HepG2 (cell line): ENCODE data around the gene TRMT6. TPM values are rescaled to one million over a fixed set of nuclear protein-coding genes. Genes with fewer than 3 reads are reported as not detected.
A peak's percentile ranks its signal among the peaks of the same experiment; 100 is the strongest.

Source experiments
- ATAD3A ChIP-seq: sonication (generic); formaldehyde crosslinking; IDR thresholded peaks from 2 replicates; pipeline ENCODE4 v1.4.0; 2020; ENCODE audit warnings: missing genetic modification reagents
- CBX5 ChIP-seq: sonication (generic); formaldehyde crosslinking; IDR thresholded peaks from 2 replicates; pipeline ENCODE4 v1.4.0; 2020; ENCODE audit warnings: missing genetic modification reagents, borderline replicate concordance
- CHD2 ChIP-seq: IDR thresholded peaks from 2 replicates; pipeline ENCODE4 v1.6.1; 2011; ENCODE audit warnings: low read depth, low read length, improper control_type of control experiment
- HES4 ChIP-seq: sonication (generic); formaldehyde crosslinking; IDR thresholded peaks from 2 replicates; pipeline ENCODE4 v1.9.0; 2021; ENCODE audit warnings: mild to moderate bottlenecking, missing genetic modification reagents, borderline replicate concordance
- HOXA3 ChIP-seq: sonication (generic); formaldehyde crosslinking; IDR thresholded peaks from 2 replicates; pipeline ENCODE4 v1.5.0; 2020; ENCODE audit warnings: missing genetic modification reagents
- MAFG ChIP-seq: sonication (generic); formaldehyde crosslinking; IDR thresholded peaks from 2 replicates; pipeline ENCODE4 v1.5.1; 2020; ENCODE audit warnings: mild to moderate bottlenecking, missing genetic modification reagents
- NKX3-1 ChIP-seq: sonication (generic); formaldehyde crosslinking; IDR thresholded peaks from 2 replicates; pipeline ENCODE4 v1.5.0; 2020; ENCODE audit warnings: missing genetic modification reagents
- ZFAT ChIP-seq: sonication (generic); formaldehyde crosslinking; conservative IDR thresholded peaks from 2 replicates; pipeline ENCODE4 v1.8.1; 2023; ENCODE audit warnings: missing genetic modification reagents, inconsistent platforms
- ZFP1 ChIP-seq: IDR thresholded peaks from 2 replicates; pipeline ENCODE4 v1.6.1; 2016
- ZKSCAN8 ChIP-seq: IDR thresholded peaks from 2 replicates; pipeline ENCODE4 v1.6.1; 2016; ENCODE audit warnings: borderline replicate concordance, missing genetic modification reagents, missing compliant biosample characterization
- ZNF354B ChIP-seq: sonication (generic); formaldehyde crosslinking; IDR thresholded peaks from 2 replicates; pipeline ENCODE4 v1.8.0; 2022; ENCODE audit warnings: mild to moderate bottlenecking, missing genetic modification reagents
- ZNF430 ChIP-seq: sonication (generic); formaldehyde crosslinking; IDR thresholded peaks from 2 replicates; pipeline ENCODE4 v1.9.0; 2021; ENCODE audit warnings: mild to moderate bottlenecking, missing genetic modification reagents
- ZNF781 ChIP-seq: sonication (generic); formaldehyde crosslinking; IDR thresholded peaks from 2 replicates; pipeline ENCODE4 v1.5.1; 2020; ENCODE audit warnings: borderline replicate concordance, mild to moderate bottlenecking, missing genetic modification reagents; ENCODE audit errors: not compliant biosample characterization
- ZNF841 ChIP-seq: sonication (generic); formaldehyde crosslinking; IDR thresholded peaks from 2 replicates; pipeline ENCODE4 v1.8.1; 2023; ENCODE audit warnings: missing genetic modification reagents, borderline replicate concordance
- polyA plus RNA-seq, 8 experiments: library from polyadenylated mRNA; depleted of rRNA in 3 of 8; stranded (reverse) in 7 of 8; unstranded in 1 of 8; fragments of >200 nt; fragmentation: Illumina TruSeq in 4 of 8; extraction: Trizol in 4 of 8; gene quantifications; 2 replicates each; pipeline versions ENCODE4 v1.2.1 to v1.2.3, GENCODE V29; 2011 to 2016; ENCODE audit warnings: low read depth in 4 of 8, missing spikeins in 1 of 8, mixed read lengths in 1 of 8; ENCODE audit not compliant: insufficient read depth in 1 of 8
- total RNA-seq, 5 experiments: library from RNA; depleted of rRNA; stranded (reverse); fragments of >200 nt; fragmentation: Illumina TruSeq; extraction: Trizol; gene quantifications; 2 replicates each; pipeline ENCODE4 v1.2.3, GENCODE V29; 2016; ENCODE audit warnings: low read depth in 1 of 5
- TF ChIP-seq, protein P1 (sequence below): sonication (generic); formaldehyde crosslinking; IDR thresholded peaks from 2 replicates; pipeline ENCODE4 v1.5.1; 2020; ENCODE audit warnings: mild to moderate bottlenecking, missing genetic modification reagents, borderline replicate concordance
- TF ChIP-seq, protein P2 (sequence below): sonication (generic); formaldehyde crosslinking; IDR thresholded peaks from 2 replicates; pipeline ENCODE4 v1.9.0; 2021; ENCODE audit warnings: mild to moderate bottlenecking, missing genetic modification reagents
- TF ChIP-seq, protein P3 (sequence below): sonication (generic); formaldehyde crosslinking; IDR thresholded peaks from 2 replicates; pipeline ENCODE4 v1.4.0; 2020; ENCODE audit warnings: mild to moderate bottlenecking, missing genetic modification reagents

The TRMT6 gene
- total and polyA plus RNA-seq, 2 of the 13 experiments (the other 11 are each of a cell fraction or from before 2014, with no cell fraction given) = 10.5 to 37.8 TPM

DNA sequence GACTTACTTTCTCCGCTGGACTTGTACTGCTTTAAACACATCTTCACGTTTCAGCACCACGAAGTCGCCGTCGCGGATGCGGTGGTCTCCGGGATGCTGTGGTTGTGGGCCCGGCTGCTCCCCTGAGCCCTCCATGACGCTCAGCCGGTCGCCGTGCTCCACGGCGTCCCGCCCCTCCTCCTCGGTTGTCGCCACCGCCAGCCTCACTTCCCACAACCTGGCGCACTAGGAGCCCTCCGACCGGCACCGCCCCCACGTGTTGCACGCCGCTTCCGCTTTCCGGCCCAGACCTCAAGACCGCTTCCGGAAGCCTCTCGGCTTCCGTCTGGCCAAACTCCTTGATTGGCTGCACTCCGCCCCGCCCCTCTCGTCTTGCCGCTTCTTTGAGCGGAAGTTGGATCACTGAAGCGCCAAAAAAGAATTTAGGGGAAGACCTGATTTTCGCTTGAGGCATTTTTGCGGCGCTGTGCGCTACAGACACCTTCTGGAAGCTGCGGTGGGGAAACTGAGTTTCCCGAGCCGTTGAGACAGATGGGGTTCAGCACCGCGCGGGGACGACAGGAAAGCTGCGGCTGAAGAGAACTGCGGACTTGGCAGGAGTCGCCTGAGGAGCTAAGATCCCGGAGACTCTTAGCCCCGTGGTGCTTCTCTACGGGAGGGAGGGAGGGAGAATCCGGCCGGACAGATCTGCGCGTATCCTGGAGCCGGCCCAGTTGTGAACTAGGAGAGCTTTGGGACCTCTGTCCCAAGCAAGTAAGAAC lies at the start of gene TRMT6, which contains the start of gene MCM8 (continued):
- TF ChIP-seq, protein P1, sequence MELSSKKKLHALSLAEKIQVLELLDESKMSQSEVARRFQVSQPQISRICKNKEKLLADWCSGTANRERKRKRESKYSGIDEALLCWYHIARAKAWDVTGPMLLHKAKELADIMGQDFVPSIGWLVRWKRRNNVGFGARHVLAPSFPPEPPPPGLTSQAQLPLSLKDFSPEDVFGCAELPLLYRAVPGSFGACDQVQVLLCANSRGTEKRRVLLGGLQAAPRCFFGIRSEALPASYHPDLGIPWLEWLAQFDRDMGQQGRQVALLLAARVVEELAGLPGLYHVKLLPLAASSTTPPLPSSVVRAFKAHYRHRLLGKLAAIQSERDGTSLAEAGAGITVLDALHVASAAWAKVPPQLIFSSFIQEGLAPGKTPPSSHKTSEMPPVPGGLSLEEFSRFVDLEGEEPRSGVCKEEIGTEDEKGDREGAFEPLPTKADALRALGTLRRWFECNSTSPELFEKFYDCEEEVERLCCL (CRISPR knock-in tag) = no peak
- TF ChIP-seq ZNF430 (CRISPR knock-in tag) (peak; percentile 99), ZNF354B (CRISPR knock-in tag) (no peak), CBX5 (CRISPR knock-in tag) (peak; percentile 95), ZFP1 (peak; percentile 94), MAFG (CRISPR knock-in tag) (no peak), ZKSCAN8 (CRISPR knock-in tag) (peak; percentile 92; the same call in 1 of the 2 replicates), ZNF841 (CRISPR knock-in tag) (no peak), ZNF781 (CRISPR knock-in tag) (peak; percentile 43), ATAD3A (CRISPR knock-in tag) (no peak), HOXA3 (peak; percentile 97), HES4 (CRISPR knock-in tag) (peak; percentile 75; the same call in 1 of the 2 replicates), CHD2 (peak; percentile 38; the same call in 1 of the 2 replicates), ZFAT (0 out of 2 replicates have a peak, but pooled peaks have one; percentile 31), NKX3-1 (CRISPR knock-in tag) (peak; percentile 80; the same call in 1 of the 2 replicates)
- TF ChIP-seq, protein P2, sequence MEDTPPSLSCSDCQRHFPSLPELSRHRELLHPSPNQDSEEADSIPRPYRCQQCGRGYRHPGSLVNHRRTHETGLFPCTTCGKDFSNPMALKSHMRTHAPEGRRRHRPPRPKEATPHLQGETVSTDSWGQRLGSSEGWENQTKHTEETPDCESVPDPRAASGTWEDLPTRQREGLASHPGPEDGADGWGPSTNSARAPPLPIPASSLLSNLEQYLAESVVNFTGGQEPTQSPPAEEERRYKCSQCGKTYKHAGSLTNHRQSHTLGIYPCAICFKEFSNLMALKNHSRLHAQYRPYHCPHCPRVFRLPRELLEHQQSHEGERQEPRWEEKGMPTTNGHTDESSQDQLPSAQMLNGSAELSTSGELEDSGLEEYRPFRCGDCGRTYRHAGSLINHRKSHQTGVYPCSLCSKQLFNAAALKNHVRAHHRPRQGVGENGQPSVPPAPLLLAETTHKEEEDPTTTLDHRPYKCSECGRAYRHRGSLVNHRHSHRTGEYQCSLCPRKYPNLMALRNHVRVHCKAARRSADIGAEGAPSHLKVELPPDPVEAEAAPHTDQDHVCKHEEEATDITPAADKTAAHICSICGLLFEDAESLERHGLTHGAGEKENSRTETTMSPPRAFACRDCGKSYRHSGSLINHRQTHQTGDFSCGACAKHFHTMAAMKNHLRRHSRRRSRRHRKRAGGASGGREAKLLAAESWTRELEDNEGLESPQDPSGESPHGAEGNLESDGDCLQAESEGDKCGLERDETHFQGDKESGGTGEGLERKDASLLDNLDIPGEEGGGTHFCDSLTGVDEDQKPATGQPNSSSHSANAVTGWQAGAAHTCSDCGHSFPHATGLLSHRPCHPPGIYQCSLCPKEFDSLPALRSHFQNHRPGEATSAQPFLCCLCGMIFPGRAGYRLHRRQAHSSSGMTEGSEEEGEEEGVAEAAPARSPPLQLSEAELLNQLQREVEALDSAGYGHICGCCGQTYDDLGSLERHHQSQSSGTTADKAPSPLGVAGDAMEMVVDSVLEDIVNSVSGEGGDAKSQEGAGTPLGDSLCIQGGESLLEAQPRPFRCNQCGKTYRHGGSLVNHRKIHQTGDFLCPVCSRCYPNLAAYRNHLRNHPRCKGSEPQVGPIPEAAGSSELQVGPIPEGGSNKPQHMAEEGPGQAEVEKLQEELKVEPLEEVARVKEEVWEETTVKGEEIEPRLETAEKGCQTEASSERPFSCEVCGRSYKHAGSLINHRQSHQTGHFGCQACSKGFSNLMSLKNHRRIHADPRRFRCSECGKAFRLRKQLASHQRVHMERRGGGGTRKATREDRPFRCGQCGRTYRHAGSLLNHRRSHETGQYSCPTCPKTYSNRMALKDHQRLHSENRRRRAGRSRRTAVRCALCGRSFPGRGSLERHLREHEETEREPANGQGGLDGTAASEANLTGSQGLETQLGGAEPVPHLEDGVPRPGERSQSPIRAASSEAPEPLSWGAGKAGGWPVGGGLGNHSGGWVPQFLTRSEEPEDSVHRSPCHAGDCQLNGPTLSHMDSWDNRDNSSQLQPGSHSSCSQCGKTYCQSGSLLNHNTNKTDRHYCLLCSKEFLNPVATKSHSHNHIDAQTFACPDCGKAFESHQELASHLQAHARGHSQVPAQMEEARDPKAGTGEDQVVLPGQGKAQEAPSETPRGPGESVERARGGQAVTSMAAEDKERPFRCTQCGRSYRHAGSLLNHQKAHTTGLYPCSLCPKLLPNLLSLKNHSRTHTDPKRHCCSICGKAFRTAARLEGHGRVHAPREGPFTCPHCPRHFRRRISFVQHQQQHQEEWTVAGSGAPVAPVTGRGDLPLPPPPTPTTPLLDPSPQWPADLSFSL (CRISPR knock-in tag) = 0 out of 2 replicates have a peak, but pooled peaks have one; percentile 33
- TF ChIP-seq, protein P3, sequence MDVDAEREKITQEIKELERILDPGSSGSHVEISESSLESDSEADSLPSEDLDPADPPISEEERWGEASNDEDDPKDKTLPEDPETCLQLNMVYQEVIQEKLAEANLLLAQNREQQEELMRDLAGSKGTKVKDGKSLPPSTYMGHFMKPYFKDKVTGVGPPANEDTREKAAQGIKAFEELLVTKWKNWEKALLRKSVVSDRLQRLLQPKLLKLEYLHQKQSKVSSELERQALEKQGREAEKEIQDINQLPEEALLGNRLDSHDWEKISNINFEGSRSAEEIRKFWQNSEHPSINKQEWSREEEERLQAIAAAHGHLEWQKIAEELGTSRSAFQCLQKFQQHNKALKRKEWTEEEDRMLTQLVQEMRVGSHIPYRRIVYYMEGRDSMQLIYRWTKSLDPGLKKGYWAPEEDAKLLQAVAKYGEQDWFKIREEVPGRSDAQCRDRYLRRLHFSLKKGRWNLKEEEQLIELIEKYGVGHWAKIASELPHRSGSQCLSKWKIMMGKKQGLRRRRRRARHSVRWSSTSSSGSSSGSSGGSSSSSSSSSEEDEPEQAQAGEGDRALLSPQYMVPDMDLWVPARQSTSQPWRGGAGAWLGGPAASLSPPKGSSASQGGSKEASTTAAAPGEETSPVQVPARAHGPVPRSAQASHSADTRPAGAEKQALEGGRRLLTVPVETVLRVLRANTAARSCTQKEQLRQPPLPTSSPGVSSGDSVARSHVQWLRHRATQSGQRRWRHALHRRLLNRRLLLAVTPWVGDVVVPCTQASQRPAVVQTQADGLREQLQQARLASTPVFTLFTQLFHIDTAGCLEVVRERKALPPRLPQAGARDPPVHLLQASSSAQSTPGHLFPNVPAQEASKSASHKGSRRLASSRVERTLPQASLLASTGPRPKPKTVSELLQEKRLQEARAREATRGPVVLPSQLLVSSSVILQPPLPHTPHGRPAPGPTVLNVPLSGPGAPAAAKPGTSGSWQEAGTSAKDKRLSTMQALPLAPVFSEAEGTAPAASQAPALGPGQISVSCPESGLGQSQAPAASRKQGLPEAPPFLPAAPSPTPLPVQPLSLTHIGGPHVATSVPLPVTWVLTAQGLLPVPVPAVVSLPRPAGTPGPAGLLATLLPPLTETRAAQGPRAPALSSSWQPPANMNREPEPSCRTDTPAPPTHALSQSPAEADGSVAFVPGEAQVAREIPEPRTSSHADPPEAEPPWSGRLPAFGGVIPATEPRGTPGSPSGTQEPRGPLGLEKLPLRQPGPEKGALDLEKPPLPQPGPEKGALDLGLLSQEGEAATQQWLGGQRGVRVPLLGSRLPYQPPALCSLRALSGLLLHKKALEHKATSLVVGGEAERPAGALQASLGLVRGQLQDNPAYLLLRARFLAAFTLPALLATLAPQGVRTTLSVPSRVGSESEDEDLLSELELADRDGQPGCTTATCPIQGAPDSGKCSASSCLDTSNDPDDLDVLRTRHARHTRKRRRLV (CRISPR knock-in tag) = peak; percentile 91
